HG03097 (cell line): ENCODE measurements around the gene ZBTB40.

ENCODE experiments used
- ATAC-seq: cut with Tn5 transposase; IDR thresholded peaks from one replicate; pipeline ENCODE4 v1.9.1; 2021; ENCODE audit not compliant: unreplicated experiment, low FRiP score

Gene ZBTB40

GRCh38 chr1:22496536-22497160 is 45.0 kb downstream of the ZBTB40 start:
- no peak for ATAC-seq

- no peak for ATAC-seq
These were observed 46.8 kb downstream of the ZBTB40 start for GRCh38 chr1:22498463-22498862.

- no peak for ATAC-seq
These were observed 48.4 kb downstream of the ZBTB40 start for GRCh38 chr1:22500058-22500457.

GRCh38 chr1:22500471-22500870 is 48.8 kb downstream of the ZBTB40 start:
- ATAC-seq: no peak

GRCh38 chr1:22502202-22502601 is 50.6 kb downstream of the ZBTB40 start:
- ATAC-seq: no peak

GRCh38 chr1:22503721-22504410 is 52.2 kb downstream of the ZBTB40 start:
- ATAC-seq: no peak

GRCh38 chr1:22506130-22506692 is 54.6 kb downstream of the ZBTB40 start:
- ATAC-seq: no peak

GRCh38 chr1:22507587-22507986 is 55.9 kb downstream of the ZBTB40 start:
- no peak for ATAC-seq

- ATAC-seq: no peak
These were observed 56.7 kb downstream of the ZBTB40 start for GRCh38 chr1:22508329-22508728.

GRCh38 chr1:22508991-22509390 is 57.3 kb downstream of the ZBTB40 start:
- ATAC-seq: no peak

- no peak for ATAC-seq
These were observed 58.2 kb downstream of the ZBTB40 start for GRCh38 chr1:22509815-22510214.

GRCh38 chr1:22512873-22513272 is 61.2 kb downstream of the ZBTB40 start:
- no peak for ATAC-seq

GRCh38 chr1:22516906-22517571 is 65.4 kb downstream of the ZBTB40 start:
- no peak for ATAC-seq

GRCh38 chr1:22517956-22518355 is 66.3 kb downstream of the ZBTB40 start:
- ATAC-seq: no peak

GRCh38 chr1:22518379-22518778 is 66.7 kb downstream of the ZBTB40 start:
- ATAC-seq: no peak

GRCh38 chr1:22520871-22521270 is 69.2 kb downstream of the ZBTB40 start:
- ATAC-seq: no peak

GRCh38 chr1:22521692-22522091 is 70.0 kb downstream of the ZBTB40 start:
- no peak for ATAC-seq

GRCh38 chr1:22522221-22522743 is 70.6 kb downstream of the ZBTB40 start:
- ATAC-seq: no peak

- ATAC-seq: no peak
These were observed 72.8 kb downstream of the ZBTB40 start for GRCh38 chr1:22524481-22524880.

- no peak for ATAC-seq
These were observed 73.6 kb downstream of the ZBTB40 start for GRCh38 chr1:22525211-22525610.

- ATAC-seq: no peak
These were observed 74.0 kb downstream of the ZBTB40 start for GRCh38 chr1:22525646-22526045.
